Astrocyte (in vitro differentiated cells and primary cell): ENCODE results near the gene EIF4EBP2. TPM values are rescaled to one million over a fixed set of nuclear protein-coding genes. Genes with fewer than 3 reads are reported as not detected.

ENCODE experiments used
- DNase-seq: peaks from one replicate; pipeline ENCODE4 v3.0.0-alpha.2; 2010; ENCODE audit warnings: low read depth
- FAIRE-seq: peaks from 2 replicates; lab custom pipeline; 2011; peaks lifted over from hg19 to GRCh38; lab: Jason Lieb, UNC
- H2AFZ ChIP-seq: 2 replicates; pipeline ENCODE4 v1.6.0; 2012; ENCODE audit warnings: low read depth, low read length, inconsistent platforms
- H3K27ac ChIP-seq: 2 replicates; pipeline ENCODE4 v1.5.1; 2011; ENCODE audit warnings: low read depth, low read length, inconsistent platforms
- H3K27me3 ChIP-seq: 2 replicates; pipeline ENCODE4 v1.6.0; 2011; ENCODE audit warnings: low read length, inconsistent platforms; ENCODE audit not compliant: insufficient read depth
- H3K36me3 ChIP-seq: 2 replicates; pipeline ENCODE4 v1.5.1; 2011; ENCODE audit warnings: low read length, inconsistent platforms; ENCODE audit not compliant: insufficient read depth
- H3K4me1 ChIP-seq: 2 replicates; pipeline ENCODE4 v1.5.1; 2011; ENCODE audit warnings: low read length, inconsistent platforms; ENCODE audit not compliant: insufficient read depth
- H3K4me2 ChIP-seq: 2 replicates; pipeline ENCODE4 v1.6.0; 2012; ENCODE audit warnings: low read length, inconsistent platforms
- H3K4me3 ChIP-seq: 2 replicates; pipeline ENCODE4 v1.5.1; 2011; ENCODE audit warnings: low read depth, mild to moderate bottlenecking, low read length, inconsistent platforms; ENCODE audit not compliant: insufficient read depth
- H3K79me2 ChIP-seq: 2 replicates; pipeline ENCODE4 v1.6.0; 2012; ENCODE audit warnings: mild to moderate bottlenecking, low read length, inconsistent platforms; ENCODE audit not compliant: insufficient read depth
- H3K9ac ChIP-seq: 2 replicates; pipeline ENCODE4 v1.6.0; 2012; ENCODE audit warnings: mild to moderate bottlenecking, low read length, inconsistent platforms
- H3K9me3 ChIP-seq: 2 replicates; pipeline ENCODE4 v1.5.1; 2012; ENCODE audit warnings: low read depth, mild to moderate bottlenecking, low read length, inconsistent platforms; ENCODE audit not compliant: insufficient read depth
- H4K20me1 ChIP-seq: 2 replicates; pipeline ENCODE4 v1.6.0; 2012; ENCODE audit warnings: low read length, inconsistent platforms; ENCODE audit not compliant: insufficient read depth
- H3K27ac Mint-ChIP-seq: one replicate; pipeline ENCODE4 v1.8.0; 2021; ENCODE audit warnings: mild to moderate bottlenecking, mixed read lengths; ENCODE audit not compliant: unreplicated experiment
- H3K27me3 Mint-ChIP-seq: one replicate; pipeline ENCODE4 v1.8.0; 2021; ENCODE audit warnings: low read depth, mixed read lengths; ENCODE audit not compliant: unreplicated experiment
- H3K36me3 Mint-ChIP-seq: one replicate; pipeline ENCODE4 v1.8.0; 2021; ENCODE audit warnings: low read depth, mixed read lengths; ENCODE audit not compliant: unreplicated experiment
- H3K4me1 Mint-ChIP-seq: one replicate; pipeline ENCODE4 v1.8.0; 2021; ENCODE audit warnings: low read depth, mixed read lengths; ENCODE audit not compliant: unreplicated experiment
- H3K4me3 Mint-ChIP-seq: one replicate; pipeline ENCODE4 v1.8.0; 2021; ENCODE audit warnings: mild to moderate bottlenecking, moderate library complexity, mixed read lengths; ENCODE audit not compliant: unreplicated experiment
- H3K9me3 Mint-ChIP-seq: one replicate; pipeline ENCODE4 v1.8.0; 2021; ENCODE audit warnings: mild to moderate bottlenecking, mixed read lengths; ENCODE audit not compliant: unreplicated experiment
- CTCF ChIP-seq: IDR thresholded peaks from 2 replicates; pipeline ENCODE4 v1.5.1; 2011; ENCODE audit warnings: low read depth, mild to moderate bottlenecking, inconsistent platforms, low read length, moderate library complexity; ENCODE audit not compliant: insufficient read depth
- EZH2 ChIP-seq: IDR thresholded peaks from 2 replicates; pipeline ENCODE4 v1.6.1; 2012; ENCODE audit warnings: mild to moderate bottlenecking, low read length, inconsistent platforms; ENCODE audit not compliant: insufficient read depth
- total RNA-seq: library from RNA; stranded (reverse); gene quantifications from 2 replicates; pipeline ENCODE4 v1.2.1, GENCODE V29; 2021

The EIF4EBP2 gene
- total RNA-seq, 1 donor from 2014 or later = 74.0 TPM

- no peaks in the 10 kb centered on the region for H3K79me2 ChIP-seq
- peaks cover 3% of the 10 kb centered on the region for H3K27me3 Mint-ChIP-seq
- no peak overlapping the region for H3K4me2 ChIP-seq
- H4K20me1 ChIP-seq = no peaks in the 10 kb centered on the region
- no peak overlapping the region for H3K9ac ChIP-seq
- H3K4me3 ChIP-seq = no peak overlapping the region
- H3K4me1 ChIP-seq = peaks cover 4% of the 10 kb centered on the region
- H3K27ac ChIP-seq = no peak overlapping the region
- no peak overlapping the region for H2AFZ ChIP-seq
- TF ChIP-seq CTCF (no peak), EZH2 (no peak)
- H3K9me3 ChIP-seq = no peaks in the 10 kb centered on the region
- DNase-seq = no peak
- FAIRE-seq = no peak
- H3K27me3 ChIP-seq = no peaks in the 10 kb centered on the region
- H3K9me3 Mint-ChIP-seq = peaks cover 1% of the 10 kb centered on the region
- no peak overlapping the region for H3K4me3 Mint-ChIP-seq
- H3K36me3 Mint-ChIP-seq = peaks cover 2% of the 10 kb centered on the region
- no peaks in the 10 kb centered on the region for H3K36me3 ChIP-seq
- H3K27ac Mint-ChIP-seq = no peak overlapping the region
- peaks cover 3% of the 10 kb centered on the region for H3K4me1 Mint-ChIP-seq
Measured at GRCh38 chr10:70359017-70359550, 44.9 kb upstream of the EIF4EBP2 start.

- no peak overlapping the region for H3K4me3 Mint-ChIP-seq
- H3K4me3 ChIP-seq = no peak overlapping the region
- no peak for FAIRE-seq
Measured at GRCh38 chr10:70360215-70360614, 43.7 kb upstream of the EIF4EBP2 start.

More at GRCh38 chr10:70360215-70360614, 43.7 kb upstream of the EIF4EBP2 start:
- Histone ChIP-seq H3K36me3 (no peaks in the 10 kb centered on the region), H3K9me3 (no peaks in the 10 kb centered on the region), H3K27ac (no peak overlapping the region), H4K20me1 (no peaks in the 10 kb centered on the region), H3K9ac (no peak overlapping the region), H2AFZ (no peak overlapping the region), H3K4me1 (peaks cover 9% of the 10 kb centered on the region), H3K27me3 (no peaks in the 10 kb centered on the region), H3K79me2 (no peaks in the 10 kb centered on the region), H3K4me2 (no peak overlapping the region)
- H3K27ac Mint-ChIP-seq = no peak overlapping the region
- no peak for TF ChIP-seq CTCF
- TF ChIP-seq EZH2 = no peak
- H3K4me1 Mint-ChIP-seq = peaks cover 7% of the 10 kb centered on the region
- H3K27me3 Mint-ChIP-seq = peaks cover 3% of the 10 kb centered on the region
- DNase-seq = no peak
- H3K36me3 Mint-ChIP-seq = peaks cover 2% of the 10 kb centered on the region
- peaks cover 1% of the 10 kb centered on the region for H3K9me3 Mint-ChIP-seq
